ENCODE data around the gene CARS1. TPM values are rescaled to one million over a fixed set of nuclear protein-coding genes. Genes with fewer than 3 reads are reported as not detected.
A peak's percentile ranks its signal among the peaks of the same experiment; 100 is the strongest.
"Not testable (repeated sequence)": the region's sequence is repeated elsewhere in the genome, so short reads cannot be mapped to it uniquely, and the experiment has no call there.

The CARS1 gene
- total RNA-seq, 1 donor from 2014 or later = 23.6 TPM

DNA sequence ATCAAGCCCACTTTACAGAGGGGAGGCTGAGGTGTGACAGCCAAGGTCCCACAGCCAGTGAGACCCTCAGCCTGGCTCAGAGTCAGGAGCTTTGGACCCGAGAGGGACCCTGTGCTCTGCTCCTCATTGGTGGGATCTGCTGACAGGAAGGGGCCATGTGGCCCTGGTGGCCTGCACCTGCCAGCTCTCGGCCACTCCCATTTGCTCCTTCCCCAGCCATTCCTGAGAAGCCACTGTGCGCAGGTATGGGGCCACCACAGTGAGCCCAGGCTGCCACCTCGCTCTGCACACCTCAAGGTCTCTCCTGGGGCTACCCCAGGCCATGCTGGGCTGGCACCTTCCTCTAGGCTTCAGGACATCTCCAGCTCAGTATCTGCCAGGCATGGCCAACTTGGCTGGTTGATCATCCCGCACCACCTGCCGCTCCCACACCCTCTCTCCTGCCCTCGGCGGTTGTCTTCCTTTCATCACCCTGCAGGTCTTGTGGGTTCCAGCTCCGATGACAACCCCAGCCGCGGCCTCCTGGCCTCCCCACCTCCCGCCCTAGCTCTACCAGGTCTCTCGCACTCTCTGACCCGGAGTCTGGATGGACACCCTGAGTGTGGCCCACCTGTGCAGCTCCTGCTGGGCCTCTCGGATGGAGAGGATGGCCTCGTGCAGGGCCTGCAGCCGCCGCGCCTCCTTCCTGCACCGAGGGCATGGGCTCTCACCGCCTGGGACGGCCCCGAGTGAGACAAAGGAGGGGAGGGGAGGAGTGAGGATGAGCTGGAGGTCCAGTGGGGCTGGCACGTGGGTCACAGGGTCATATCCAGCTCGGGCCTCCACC is 32.2 kb upstream of the CARS1 start:
- DNase-seq = no peak

DNA sequence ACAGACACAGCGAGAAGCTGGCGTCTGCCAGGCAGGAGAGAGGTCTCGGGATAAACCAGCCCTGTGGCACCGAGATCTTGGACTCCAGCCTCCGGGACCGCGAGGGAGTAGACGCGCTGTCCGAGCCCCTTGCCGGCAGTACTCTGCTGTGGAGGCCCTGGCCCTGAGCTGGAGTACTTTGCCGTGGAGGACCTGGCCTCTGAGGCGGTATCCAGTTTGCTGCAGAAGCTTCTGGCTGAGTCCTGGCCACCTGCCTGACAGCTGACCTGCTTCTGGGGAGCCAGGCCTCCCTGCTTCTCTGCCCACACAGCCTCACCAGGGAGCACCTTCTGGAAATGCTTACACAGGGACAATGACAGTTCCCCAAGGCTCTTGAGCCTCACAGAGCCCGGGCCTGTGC is 31.6 kb upstream of the CARS1 start:
- no peak for DNase-seq

DNA sequence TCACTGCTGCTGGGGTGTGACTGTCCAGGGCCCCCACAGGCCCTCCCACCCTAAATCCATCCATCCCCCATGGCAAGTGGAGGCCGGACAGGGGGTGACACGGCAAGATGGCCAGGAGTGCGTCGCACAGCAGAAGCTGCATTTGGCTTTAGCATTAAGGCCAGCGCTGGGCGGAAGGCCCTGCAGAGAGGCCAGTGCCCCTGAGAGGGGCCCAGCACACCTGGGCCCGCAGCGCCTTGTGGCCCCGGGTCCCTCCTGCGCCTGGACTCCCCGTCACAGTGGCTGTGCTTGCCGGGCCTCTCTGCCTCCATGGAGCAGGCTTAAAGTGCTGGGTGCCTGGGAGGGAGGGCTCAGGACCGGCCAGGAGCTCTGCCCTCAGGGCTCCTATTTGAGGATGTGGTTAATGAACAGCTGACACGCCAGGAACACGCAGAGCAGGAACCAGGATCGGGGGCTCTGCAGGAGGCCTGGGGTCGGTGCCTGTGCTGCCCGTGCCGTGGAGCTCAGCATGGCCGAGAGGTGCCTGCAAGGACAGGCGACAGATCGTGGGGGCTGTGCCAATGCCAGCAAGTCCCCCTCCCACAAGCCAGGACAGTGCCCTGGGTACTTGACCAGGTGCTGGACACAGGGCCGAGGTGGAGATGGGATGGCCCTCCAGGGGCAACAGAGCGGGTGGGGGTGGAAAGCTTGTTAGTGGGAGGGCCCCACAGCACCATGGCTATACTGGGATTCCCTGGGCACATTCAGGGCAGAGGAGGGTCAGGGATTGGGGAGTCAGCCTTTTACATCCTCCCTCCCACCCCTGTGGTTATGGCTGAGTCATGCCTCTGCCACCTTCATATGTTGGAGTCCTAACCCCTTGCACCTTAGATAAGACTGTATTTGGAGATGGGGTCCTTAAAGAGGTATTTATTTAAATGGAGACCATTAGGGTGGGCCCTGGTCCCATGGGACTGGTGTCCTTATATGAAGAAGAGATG is 30.9 kb upstream of the CARS1 start:
- DNase-seq = no peak

DNA sequence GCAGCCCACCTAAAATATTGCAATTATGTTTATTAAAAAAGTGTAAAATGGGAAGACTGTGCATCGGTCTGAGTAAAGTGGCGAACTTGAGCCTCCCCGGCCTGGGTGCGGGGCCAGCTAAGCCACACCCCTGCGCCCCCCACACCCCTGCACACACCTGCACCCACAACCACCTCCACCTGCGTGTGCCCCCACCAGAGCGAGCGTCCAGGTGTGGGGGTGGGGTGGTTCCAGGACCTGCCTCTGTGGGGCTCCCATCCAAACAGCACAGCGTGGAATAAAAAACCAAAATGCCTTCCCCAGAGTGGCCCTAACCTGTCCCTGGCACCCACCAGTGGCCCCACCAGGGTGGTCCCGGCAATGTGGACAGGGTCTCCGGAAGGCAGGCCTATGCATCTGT is 30.1 kb upstream of the CARS1 start:
- no peak for DNase-seq

DNA sequence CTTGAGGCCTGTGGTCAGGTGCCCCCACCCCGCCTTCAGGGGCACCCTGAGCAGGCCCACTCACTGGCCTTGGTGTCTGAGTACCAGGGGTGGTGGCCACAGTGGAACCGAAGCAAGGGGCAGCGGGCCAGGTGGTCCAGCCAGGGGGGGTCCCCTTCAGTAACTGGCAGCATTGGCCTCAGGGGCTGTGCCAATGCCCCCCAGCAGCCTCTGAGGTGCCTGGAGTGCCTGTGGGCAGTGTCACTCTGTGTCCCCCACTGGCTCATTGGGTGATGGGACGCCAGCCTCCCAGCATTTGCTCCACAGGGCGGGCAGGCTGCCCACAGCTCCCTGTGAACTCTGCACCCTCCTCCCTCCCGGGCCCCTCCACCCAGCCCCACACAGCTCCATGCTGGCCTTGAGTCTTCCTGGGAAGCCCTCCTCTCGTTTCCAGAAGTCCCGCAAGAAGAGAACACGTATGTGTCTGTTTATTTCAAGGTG is 29.5 kb upstream of the CARS1 start:
- DNase-seq = no peak

DNA sequence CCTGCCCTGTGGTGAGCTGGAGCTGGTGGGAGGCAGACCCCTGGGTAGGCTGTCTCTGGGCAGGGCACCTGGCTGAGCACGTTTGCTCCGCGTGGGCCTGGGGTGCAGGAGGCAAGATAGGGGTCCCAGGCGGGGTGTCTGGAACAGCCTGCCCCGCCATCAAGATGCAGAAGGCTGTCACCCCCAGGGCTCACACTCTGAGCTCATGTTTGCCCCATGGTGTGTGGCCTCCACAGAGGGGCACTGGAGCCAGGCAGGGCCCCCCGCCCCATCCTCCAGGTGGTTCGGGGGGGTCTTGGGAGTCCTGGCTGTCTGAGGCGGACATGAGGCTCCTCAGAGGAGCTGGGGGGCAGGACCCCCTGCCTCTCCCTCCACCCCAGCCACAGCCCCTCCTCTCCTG is 28.9 kb upstream of the CARS1 start:
- DNase-seq = no peak

DNA sequence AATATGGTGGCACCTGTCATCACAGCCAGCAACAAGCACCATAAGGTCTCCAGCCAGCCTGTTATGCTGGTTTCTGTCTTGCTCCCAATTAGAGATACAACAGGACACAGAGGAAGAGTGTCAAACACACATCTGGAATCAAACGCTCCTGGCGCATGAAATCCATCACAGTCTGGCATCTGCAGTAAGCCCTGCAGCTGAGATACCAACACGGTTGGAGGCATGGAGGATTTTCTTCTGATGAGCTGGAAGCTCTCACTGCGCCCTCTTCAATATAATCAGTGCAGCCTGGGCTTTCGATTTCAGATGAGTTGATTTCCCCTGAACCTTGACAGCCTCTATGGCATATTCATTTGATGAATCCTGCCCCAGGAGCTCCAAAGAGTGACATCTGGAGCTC is 27.8 kb upstream of the CARS1 start:
- DNase-seq = no peak

DNA sequence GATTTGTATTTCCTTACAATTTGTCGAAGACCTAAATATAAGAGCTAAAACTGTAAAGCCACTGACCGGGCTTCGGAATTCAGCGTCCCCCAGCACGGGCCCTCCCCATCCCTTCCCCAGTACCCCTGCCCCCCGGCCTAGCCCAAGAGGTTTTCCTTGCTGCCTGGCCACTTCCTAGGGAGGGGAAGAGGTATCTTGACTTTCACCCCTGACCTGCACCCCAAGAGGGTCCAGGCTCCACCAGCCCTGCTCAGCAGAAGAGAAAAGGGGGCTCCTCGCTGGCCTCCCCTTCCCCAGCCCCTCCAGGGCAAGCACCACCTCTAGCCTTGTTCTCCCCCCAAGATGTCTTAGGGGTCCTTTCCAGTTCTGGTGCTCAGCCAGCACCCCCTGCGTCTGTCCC is 26.1 kb upstream of the CARS1 start:
- DNase-seq = no peak

DNA sequence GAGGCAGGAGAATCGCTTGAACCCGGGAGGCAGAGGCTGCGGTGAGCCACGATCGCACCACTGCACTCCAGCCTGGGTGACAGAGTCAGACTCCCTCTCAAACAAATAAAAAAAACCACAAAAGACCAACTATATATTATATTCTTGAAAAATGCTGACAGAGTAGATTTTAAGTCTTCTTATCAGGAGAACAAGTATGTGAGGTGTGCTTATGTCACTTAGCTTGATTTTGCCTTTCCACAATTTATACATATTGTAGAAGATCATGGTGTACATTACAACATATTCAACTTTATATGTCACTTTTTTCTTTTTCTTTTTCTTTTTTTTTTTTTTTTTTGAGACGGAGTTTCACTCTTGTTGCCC is 24.1 kb upstream of the CARS1 start:
- no peak for DNase-seq

DNA sequence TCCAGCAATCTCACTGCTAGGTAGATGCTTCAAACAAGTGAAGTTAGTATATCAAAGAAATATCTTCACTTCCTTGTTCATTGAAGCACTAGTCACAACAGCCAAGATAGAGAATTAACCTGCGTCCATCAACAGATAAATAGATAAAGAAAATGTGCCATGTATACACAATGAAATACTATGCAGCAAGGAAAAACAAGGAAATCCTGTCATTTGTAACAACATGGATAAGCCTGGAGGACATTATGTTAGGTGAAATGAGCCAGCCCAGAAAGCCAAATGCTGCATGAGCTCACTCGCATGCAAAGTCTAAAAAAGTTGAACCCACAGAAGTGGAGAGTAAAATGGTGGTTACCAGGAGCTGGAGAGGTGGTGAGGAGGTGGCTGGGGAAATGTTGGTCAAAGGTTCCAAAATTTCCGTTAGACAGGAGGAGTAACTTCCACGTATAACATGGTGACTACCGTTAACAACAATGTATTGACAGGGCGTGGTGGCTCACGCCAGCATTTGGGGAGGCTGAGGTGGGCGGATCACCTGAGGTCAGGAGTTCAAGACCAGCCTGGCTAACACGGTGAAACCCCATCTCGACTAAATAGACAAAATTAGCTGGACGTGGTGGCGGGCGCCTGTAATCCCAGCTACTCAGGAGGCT is 23.6 kb upstream of the CARS1 start:
- DNase-seq = no peak

DNA sequence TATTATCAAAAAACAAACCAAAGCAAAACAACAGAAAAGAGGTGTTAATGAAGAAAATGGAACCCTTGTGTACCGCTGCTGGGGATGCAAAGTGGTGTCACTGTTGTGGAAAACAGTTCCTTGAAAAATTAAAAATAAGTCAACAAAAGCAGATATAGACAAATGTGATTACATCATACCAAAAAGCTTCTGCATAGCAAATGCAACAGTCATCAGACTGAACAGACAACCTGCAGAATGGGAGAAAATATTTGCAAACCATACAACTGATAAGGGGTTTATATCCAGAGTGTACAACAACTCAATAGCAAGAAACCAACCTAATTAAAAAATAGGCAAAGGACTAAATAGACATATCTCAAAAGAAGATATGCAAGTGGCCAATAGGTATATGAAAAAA is 22.9 kb upstream of the CARS1 start:
- no peak for DNase-seq

DNA sequence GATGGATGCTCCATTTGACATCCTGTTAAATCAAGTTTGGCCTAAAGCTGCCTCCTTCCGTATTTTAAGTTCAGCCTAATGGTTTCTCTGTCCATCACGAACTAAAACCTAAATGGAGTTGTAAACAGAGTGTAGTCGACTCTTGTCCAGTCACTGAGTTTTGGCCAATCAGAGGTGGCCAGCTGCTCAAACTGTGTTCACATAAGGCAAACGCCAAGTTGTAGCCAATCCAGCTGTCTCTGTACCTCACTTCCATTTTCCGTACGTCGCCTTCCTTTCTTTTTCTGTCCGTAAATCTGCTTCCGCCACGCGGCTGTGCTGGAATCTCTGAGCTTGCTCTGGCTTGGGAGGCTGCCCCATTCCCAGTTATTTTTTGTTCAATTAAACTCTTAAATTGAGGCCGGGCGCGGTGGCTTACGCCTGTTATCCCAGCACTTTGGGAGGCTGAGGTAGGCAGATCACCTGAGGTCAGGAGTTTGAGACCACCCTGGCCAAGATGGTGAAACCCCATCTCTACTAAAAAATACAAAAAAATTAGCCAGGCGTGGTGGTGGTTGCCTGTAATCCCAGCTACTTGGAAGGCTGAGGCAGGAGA is 20.7 kb upstream of the CARS1 start:
- DNase-seq = no peak

DNA sequence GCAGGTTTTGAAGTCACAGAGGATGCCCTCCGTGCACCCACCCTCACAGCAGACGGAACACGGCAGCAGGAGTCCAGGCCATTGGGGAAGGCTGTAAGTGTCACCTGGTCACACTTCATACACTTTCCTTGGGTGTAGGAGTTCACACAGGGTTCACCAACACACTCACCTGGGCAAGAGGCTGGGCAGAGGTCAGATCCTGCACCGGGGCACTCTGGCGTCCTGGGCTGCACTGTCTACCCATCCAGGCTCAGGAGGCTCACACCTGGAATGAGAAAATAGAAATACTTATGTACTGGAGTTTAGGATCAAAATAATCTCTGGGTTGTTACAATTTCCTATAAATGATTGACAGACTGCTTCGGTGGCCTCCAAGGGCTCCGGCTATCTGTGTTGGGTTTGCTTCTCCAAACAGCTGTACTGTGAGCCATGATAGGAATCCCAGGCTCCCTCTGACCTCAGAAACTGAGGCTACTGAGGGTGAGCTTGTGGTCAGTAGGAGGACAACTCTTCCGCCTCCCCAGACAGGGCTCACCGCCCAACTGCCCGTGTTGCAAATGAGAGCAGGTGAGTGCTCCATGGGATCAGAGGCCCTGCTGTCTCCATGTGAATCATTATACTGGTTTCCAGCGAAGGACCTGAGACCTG is 20.1 kb upstream of the CARS1 start:
- no peak for DNase-seq

DNA sequence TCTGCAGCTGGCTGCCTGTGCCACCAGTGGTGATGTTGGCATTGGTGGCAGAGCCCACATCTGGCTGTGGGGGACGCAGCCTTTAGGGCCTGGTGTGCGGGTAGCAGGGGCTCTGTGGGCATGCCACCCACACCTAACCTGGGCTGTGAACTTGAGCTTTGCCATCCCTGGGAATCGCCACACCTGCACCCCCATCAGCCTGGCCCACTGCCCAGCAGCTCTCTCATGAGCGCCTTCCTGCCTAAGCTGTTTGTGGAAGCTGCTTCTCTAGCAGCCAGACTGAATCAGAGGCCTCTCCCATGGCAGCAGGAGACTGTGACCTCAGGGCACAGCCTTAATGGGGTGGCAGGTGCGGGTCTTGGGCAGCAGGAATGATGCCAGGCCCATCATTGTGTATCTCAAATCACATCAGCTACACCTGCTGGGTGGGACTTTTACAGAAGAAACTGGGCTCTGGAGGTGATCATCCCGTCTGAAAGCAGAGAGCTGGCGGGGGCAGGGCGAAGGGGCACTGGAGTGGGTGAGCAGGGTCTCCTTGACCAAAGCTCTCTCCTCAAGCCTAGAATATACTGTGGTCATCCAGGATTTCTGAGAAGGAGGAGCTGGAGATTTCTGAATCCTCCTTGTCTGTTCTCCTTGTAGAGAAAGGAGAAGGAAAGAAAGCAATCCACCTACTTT is 17.8 kb upstream of the CARS1 start:
- DNase-seq = no peak

DNA sequence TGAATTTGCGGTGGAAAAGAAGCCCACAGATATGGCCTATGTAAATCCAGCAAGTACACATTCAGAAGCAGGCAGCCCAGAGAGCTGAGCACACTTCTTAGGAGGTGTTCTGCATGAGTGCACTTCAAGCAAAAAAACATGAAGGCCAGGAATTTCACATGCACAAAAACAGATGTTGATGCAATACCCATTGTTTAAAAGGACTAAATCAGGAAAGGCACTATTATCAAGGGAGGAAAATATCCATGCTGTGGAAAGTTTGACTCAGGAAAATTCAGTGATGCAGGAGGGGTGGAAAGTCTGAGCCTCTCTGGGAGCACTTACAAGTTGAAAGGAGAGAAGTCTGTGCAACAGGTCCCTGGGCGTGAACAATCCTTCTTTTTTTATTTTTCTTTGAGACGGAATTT is 15.8 kb upstream of the CARS1 start:
- peak; percentile 87 for DNase-seq

DNA sequence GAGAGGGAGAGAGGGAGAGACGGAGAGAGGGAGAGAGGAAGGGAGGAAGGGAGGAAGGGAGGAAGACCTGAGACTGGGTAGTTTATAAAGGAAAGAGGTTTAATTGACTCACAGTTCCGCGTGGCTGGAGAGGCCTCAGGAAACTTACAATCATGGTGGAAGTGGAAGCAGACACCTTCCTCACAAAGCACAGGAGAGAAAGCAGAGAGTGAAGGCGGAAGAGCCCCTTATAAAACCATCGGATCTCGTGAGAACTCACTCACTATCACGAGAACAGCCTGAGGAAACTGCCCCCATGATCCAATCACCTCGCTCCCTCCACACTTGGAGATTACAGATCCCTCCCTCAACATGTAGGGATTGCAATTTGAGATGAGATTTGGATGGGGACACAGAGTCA is 12.2 kb upstream of the CARS1 start:
- no peak for DNase-seq

DNA sequence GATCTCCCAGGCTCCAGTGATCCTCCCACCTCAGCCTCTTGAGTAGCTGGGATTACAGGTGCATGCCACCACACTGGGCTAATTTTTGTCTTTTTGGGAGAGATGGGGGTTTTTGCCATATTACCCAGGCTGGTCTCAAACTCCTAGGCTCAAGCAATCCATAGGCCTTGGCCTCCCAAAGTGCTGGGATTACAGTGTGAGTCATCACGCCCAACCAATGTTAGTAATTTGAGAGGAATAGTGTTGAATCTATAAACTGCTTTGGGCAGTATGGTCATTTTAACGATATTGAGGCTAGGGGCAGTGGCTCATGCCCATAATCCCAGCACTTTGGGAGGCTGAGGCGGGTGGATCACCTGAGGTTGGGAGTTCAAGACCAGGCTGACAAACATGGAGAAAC is 9.1 kb upstream of the CARS1 start:
- DNase-seq = not testable (repeated sequence)

DNA sequence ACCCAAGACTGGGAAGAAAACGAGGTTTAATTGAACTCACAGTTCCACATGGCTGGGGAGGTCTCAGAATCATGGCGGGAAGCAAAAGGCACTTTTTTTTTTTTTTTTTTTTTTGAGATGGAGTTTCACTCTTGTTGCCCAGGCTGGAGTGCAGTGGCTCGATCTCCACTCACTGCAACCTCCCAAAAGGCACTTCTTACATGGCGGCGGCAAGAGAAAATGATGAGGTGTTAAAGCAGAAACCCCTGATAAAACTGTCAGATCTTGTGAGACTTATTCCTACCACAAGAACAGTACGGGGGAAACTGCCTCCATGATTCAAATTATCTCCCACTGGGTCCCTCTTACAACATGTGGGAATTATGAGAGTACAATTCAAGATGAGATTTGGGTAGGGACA is 7.5 kb upstream of the CARS1 start:
- DNase-seq = not testable (repeated sequence)

DNA sequence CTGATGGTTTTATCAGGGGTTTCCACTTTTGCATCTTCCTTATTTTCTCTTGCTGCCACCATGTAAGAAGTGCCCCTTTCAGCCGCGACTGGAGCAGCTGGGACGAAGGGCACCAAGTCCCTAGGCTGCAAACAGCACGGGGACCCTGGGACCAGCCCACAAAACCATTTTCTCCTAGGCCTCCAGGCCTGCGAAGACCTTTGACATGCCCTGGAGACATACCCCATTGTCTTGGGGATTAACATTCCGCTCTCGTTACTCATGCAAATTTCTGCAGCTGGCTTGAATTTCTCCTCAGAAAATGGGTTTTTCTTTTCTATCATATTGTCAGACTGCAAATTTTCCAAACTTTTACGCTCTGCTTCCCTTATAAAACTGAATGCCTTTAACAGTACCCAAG is 6.7 kb upstream of the CARS1 start:
- DNase-seq = not testable (repeated sequence)

DNA sequence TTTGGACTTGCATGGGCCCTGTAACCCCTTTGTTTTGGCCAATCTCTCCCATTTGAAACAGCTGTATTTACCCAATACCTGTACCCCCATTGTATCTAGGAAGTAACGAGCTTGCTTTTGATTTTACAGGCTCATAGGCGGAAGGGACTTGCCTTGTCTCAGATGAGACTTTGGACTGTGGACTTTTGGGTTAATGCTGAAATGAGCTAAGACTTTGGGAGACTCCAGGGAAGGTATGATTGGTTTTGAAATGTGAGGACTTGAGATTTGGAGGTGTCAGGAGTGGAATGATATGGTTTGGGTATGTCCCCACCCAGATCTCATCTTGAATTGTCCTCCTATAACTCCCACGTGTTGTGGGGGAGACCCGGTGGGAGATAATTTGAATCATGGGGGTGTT is 6.2 kb upstream of the CARS1 start:
- not testable (repeated sequence) for DNase-seq

DNA sequence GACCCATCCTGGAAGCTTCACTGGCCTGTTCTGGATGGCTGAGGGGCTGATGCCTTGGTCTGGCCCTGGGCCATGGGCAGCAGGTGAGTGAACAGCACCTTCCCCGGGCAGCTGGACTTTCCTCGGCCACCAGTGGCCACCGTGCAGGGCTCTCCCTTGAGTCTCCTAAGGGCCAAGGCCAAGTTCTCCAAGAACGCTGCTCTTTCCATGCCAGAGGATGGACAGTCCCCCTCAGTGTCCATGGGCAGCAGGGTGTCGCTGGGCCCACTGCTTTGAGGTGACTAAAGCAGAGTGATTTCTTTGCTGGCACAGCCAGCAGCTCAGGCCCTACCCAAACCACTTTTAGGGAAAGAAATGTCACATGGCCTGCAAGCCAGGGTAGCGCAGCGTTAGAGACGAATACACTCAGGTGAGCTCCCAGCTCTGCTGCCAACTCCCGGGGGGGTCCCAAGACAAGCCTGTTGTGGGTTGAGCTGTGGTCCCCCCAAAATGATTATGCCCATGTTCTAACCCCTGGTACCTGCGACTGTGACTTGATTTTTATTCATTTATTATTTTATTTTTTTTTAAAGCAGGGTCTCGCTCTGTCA is 3.3 kb upstream of the CARS1 start:
- DNase-seq = no peak
